ENCODE data around the gene CDKN1B.

CDKN1B gene

GRCh38 chr12:12673296-12673695, 43.9 kb upstream of the CDKN1B start:
- no peak for TF ChIP-seq FOXP2 (optimal IDR thresholded peaks at IDR 0.05; ENCODE audit: borderline replicate concordance, extremely low read depth, extremely low read length, insufficient read depth)
- no peak for TF ChIP-seq REST (IDR thresholded peaks at IDR 0.05; ENCODE audit: insufficient read depth in 1 of 2, low read depth in 2 of 2, low read length in 2 of 2)
- no peak for TF ChIP-seq SIN3A (IDR thresholded peaks at IDR 0.05; ENCODE audit: borderline replicate concordance, insufficient read depth, low read length)
- TF ChIP-seq TAF1 (IDR thresholded peaks at IDR 0.05; ENCODE audit: borderline replicate concordance, insufficient read depth, low read length): no peak
- TF ChIP-seq POLR2AphosphoS5 (IDR thresholded peaks at IDR 0.05; ENCODE audit: low read depth, low read length): no peak

GRCh38 chr12:12676605-12677004, 40.6 kb upstream of the CDKN1B start:
- TF ChIP-seq TAF1 (IDR thresholded peaks at IDR 0.05; ENCODE audit: borderline replicate concordance, insufficient read depth, low read length): no peak
- TF ChIP-seq FOXP2 (optimal IDR thresholded peaks at IDR 0.05; ENCODE audit: borderline replicate concordance, extremely low read depth, extremely low read length, insufficient read depth): no peak
- no peak for TF ChIP-seq REST (IDR thresholded peaks at IDR 0.05; ENCODE audit: insufficient read depth in 1 of 2, low read depth in 2 of 2, low read length in 2 of 2)
- no peak for TF ChIP-seq POLR2AphosphoS5 (IDR thresholded peaks at IDR 0.05; ENCODE audit: low read depth, low read length)
- TF ChIP-seq SIN3A (IDR thresholded peaks at IDR 0.05; ENCODE audit: borderline replicate concordance, insufficient read depth, low read length): no peak

GRCh38 chr12:12681061-12681765, 36.0 kb upstream of the CDKN1B start:
- TF ChIP-seq REST (IDR thresholded peaks at IDR 0.05; ENCODE audit: insufficient read depth in 1 of 2, low read depth in 2 of 2, low read length in 2 of 2) (no peak), TAF1 (IDR thresholded peaks at IDR 0.05; ENCODE audit: borderline replicate concordance, insufficient read depth, low read length) (no peak), POLR2AphosphoS5 (IDR thresholded peaks at IDR 0.05; ENCODE audit: low read depth, low read length) (no peak), SIN3A (IDR thresholded peaks at IDR 0.05; ENCODE audit: borderline replicate concordance, insufficient read depth, low read length) (no peak), FOXP2 (optimal IDR thresholded peaks at IDR 0.05; ENCODE audit: borderline replicate concordance, extremely low read depth, extremely low read length, insufficient read depth) (no peak)

- TF ChIP-seq FOXP2 (optimal IDR thresholded peaks at IDR 0.05; ENCODE audit: borderline replicate concordance, extremely low read depth, extremely low read length, insufficient read depth): no peak
- TF ChIP-seq TAF1 (IDR thresholded peaks at IDR 0.05; ENCODE audit: borderline replicate concordance, insufficient read depth, low read length): no peak
- no peak for TF ChIP-seq REST (IDR thresholded peaks at IDR 0.05; ENCODE audit: insufficient read depth in 1 of 2, low read depth in 2 of 2, low read length in 2 of 2)
- TF ChIP-seq SIN3A (IDR thresholded peaks at IDR 0.05; ENCODE audit: borderline replicate concordance, insufficient read depth, low read length): no peak
Measured at GRCh38 chr12:12682284-12682683, 34.9 kb upstream of the CDKN1B start.

Data from PFSK-1 (cell line).